Activated T-cell treated with anti-CD3 and anti-CD28 coated beads, Interleukin-2, amount 50 U/mL, for 24 hours (primary cell): ENCODE data around the gene PRAMEF1.
"Not testable (repeated sequence)": the region's sequence is repeated elsewhere in the genome, so short reads cannot be mapped to it uniquely, and the experiment has no call there.

Experiments used
- DNase-seq: peaks from one replicate; pipeline ENCODE4 v3.0.0-alpha.2; 2020
- H3K27ac Mint-ChIP-seq: 2 replicates; pipeline ENCODE4 v1.8.0; 2020; ENCODE audit warnings: mild to moderate bottlenecking, mixed read lengths
- H3K27me3 Mint-ChIP-seq: 2 replicates; pipeline ENCODE4 v1.8.0; 2020; ENCODE audit warnings: mixed read lengths
- H3K36me3 Mint-ChIP-seq: 2 replicates; pipeline ENCODE4 v1.8.0; 2020; ENCODE audit warnings: low read depth, mixed read lengths
- H3K4me1 Mint-ChIP-seq: 2 replicates; pipeline ENCODE4 v1.8.0; 2020; ENCODE audit warnings: low read depth, mixed read lengths
- H3K4me3 Mint-ChIP-seq: 2 replicates; pipeline ENCODE4 v1.8.0; 2020; ENCODE audit warnings: mild to moderate bottlenecking, moderate library complexity, mixed read lengths
- H3K9me3 Mint-ChIP-seq: 2 replicates; pipeline ENCODE4 v1.8.0; 2020; ENCODE audit warnings: mixed read lengths

The PRAMEF1 gene

GRCh38 chr1:12799730-12800129 lies 8.5 kb downstream of the PRAMEF1 start:
- Mint-ChIP-seq H3K9me3 (peaks cover under 1% of the 10 kb centered on the region), H3K4me3 (no peak overlapping the region), H3K27me3 (peaks cover 19% of the 10 kb centered on the region), H3K36me3 (no peaks in the 10 kb centered on the region), H3K27ac (no peak overlapping the region), H3K4me1 (no peaks in the 10 kb centered on the region)
- no peak for DNase-seq

GRCh38 chr1:12809933-12810332 lies 18.7 kb downstream of the PRAMEF1 start:
- Mint-ChIP-seq H3K36me3 (no peaks in the 10 kb centered on the region), H3K4me1 (no peaks in the 10 kb centered on the region), H3K27me3 (peaks cover 34% of the 10 kb centered on the region)

DNA sequence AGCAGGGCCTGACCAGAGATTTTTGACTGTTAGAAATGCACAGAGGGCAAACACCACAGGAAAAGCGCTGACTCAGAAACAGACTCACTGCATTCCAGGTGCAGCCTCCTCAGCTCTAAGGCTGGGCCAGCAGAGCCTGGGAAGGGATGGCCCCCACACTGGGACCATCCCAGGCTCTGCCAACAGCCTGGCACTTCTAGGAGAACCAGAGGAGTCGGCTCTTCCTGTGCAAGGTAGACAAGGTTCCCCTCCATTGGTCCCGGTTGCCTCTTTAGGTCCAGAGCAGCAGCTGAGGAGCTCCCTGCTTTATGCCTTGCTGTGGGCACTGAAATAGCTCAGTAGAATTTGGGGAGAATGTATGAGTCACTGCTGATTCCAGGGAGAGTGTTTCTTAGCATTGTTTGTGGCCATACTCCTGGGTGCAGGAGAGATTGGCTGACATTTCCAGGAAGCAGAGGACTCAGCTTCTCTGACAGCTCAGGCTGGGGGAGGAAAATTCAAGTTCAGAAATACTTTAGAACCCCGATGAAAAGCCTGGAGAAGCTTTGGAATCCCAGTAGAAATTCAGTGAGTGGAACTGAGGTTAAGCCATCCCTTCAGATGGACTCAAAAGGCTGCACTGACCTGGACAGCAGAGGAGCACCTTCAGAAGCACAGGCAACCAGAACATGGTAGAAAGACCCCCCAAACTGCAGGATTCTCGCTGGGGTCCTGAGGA lies 19.7 kb downstream of the PRAMEF1 start:
- H3K9me3 Mint-ChIP-seq: no peaks in the 10 kb centered on the region
- no peak overlapping the region for H3K4me3 Mint-ChIP-seq
- DNase-seq: no peak
- H3K36me3 Mint-ChIP-seq: no peaks in the 10 kb centered on the region
- no peak overlapping the region for H3K27ac Mint-ChIP-seq
- H3K27me3 Mint-ChIP-seq: peaks cover 28% of the 10 kb centered on the region
- H3K4me1 Mint-ChIP-seq: no peaks in the 10 kb centered on the region

More at GRCh38 chr1:12809933-12810332, 18.7 kb downstream of the PRAMEF1 start:
- no peak overlapping the region for H3K4me3 Mint-ChIP-seq
- no peak overlapping the region for H3K27ac Mint-ChIP-seq
- H3K9me3 Mint-ChIP-seq: peaks cover 4% of the 10 kb centered on the region
- no peak for DNase-seq

DNA sequence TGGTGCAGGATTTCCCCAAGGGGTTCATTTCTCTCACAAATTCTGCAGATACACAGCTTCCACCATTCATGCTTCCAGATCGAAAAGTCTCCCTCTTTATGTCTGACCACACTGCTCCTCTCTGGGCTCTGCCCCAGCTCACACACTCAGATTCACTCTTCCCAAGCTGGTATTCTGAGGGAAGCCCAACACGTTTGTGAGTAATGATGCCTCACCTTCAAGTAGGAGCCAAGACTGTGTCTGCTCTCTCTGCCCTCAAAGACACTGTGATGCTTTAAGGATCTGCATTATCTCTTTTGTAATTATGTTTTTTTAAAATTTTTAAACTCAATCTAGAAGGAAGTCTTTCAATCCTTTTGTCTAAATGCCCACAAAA lies 20.2 kb downstream of the PRAMEF1 start:
- Mint-ChIP-seq H3K4me3 (no peak overlapping the region), H3K9me3 (no peaks in the 10 kb centered on the region), H3K4me1 (no peaks in the 10 kb centered on the region), H3K27me3 (peaks cover 27% of the 10 kb centered on the region), H3K27ac (no peak overlapping the region), H3K36me3 (no peaks in the 10 kb centered on the region)
- DNase-seq: no peak

DNA sequence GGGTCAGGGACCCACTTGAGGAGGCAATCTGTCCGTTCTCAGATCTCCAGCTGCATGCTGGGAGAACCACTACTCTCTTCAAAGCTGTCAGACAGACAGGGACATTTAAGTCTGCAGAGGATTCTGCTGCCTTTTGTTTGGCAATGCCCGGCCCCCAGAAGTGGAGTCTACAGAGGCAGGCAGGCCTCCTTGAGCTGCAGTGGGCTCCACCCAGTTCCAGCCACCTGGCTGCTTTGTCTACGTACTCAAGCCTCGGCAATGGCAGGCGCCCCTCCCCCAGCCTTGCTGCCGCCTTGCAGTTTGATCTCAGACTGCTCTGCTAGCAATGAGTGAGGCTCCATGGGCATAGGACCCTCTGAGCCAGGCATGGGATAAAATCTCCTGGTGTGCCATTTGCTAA lies 27.9 kb downstream of the PRAMEF1 start:
- H3K4me3 Mint-ChIP-seq, H3K36me3 Mint-ChIP-seq, H3K9me3 Mint-ChIP-seq, H3K4me1 Mint-ChIP-seq, H3K27ac Mint-ChIP-seq, DNase-seq: not testable (repeated sequence)
- H3K27me3 Mint-ChIP-seq: peaks cover 28% of the 10 kb centered on the region

DNA sequence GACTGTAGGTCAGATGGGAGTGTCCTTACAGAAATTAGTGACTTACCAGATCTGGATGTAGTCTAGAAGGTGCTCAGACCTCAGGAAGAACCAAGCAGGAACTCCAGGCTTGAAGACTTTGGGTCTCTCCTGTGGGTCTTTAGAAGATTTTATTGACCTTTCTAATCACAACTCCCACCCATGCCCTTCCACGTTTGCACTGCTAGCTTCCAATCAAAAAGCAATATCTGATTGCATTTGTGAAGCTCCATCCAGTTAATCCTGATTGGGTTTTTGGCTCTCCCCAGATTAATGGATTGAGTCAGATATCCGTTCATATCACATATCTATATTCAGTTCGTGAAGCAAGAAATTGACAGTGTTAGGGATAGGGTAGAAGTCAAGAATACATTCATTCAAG lies 40.1 kb downstream of the PRAMEF1 start, which contains the start of gene PRAMEF11:
Gene PRAMEF11 (minus strand): TSS at position 101 of the 400 bp plus-strand sequence. CDS start 2,621 bp downstream, outside the sequence.
- not testable (repeated sequence) for H3K27ac Mint-ChIP-seq, H3K36me3 Mint-ChIP-seq, H3K4me3 Mint-ChIP-seq, H3K4me1 Mint-ChIP-seq, H3K9me3 Mint-ChIP-seq, DNase-seq
- H3K27me3 Mint-ChIP-seq: peaks cover 16% of the 10 kb centered on the region

GRCh38 chr1:12833251-12833650 lies 42.1 kb downstream of the PRAMEF1 start:
- peaks cover 19% of the 10 kb centered on the region for H3K27me3 Mint-ChIP-seq
- H3K9me3 Mint-ChIP-seq, H3K4me3 Mint-ChIP-seq, H3K36me3 Mint-ChIP-seq, H3K4me1 Mint-ChIP-seq, H3K27ac Mint-ChIP-seq, DNase-seq: not testable (repeated sequence)
